HEK293T (cell line): ENCODE data around the gene ZNF865.

Experiments used
- CTCF ChIA-PET: fragments of 350-600 bp; formaldehyde crosslinking; extraction: SDS; loops from one replicate; lab custom pipeline; 2021; ENCODE audit warnings: antibody characterized with exemption, inconsistent platforms; lab: Yijun Ruan, JAX
- POLR2A ChIA-PET: fragments of 350-600 bp; formaldehyde crosslinking; extraction: SDS; loops from one replicate; lab custom pipeline; 2020; ENCODE audit warnings: antibody characterized with exemption, inconsistent platforms; lab: Yijun Ruan, JAX
- DNase-seq: peaks from one replicate; pipeline ENCODE4 v3.0.0; 2012; ENCODE audit warnings: mixed read lengths; ENCODE audit errors: extremely low spot score
- ARNT ChIP-seq: fragments of 450-650 bp; IDR thresholded peaks from 2 replicates; pipeline ENCODE4 v1.6.1; 2017; ENCODE audit warnings: mild to moderate bottlenecking
- BHLHE40 ChIP-seq: fragments of 450-650 bp; IDR thresholded peaks from 2 replicates; pipeline ENCODE4 v1.6.1; 2016; ENCODE audit warnings: mild to moderate bottlenecking, moderate library complexity, borderline replicate concordance
- CTBP1 ChIP-seq: fragments of 450-650 bp; IDR thresholded peaks from 2 replicates; pipeline ENCODE4 v1.6.1; 2016; ENCODE audit warnings: borderline replicate concordance
- ELF4 ChIP-seq: fragments of 450-650 bp; IDR thresholded peaks from 2 replicates; pipeline ENCODE4 v1.6.1; 2017; ENCODE audit warnings: antibody characterized with exemption
- FOXA1 ChIP-seq: fragments of 450-650 bp; IDR thresholded peaks from 2 replicates; pipeline ENCODE4 v1.6.1; 2016; ENCODE audit warnings: mild to moderate bottlenecking
- FOXK2 ChIP-seq: fragments of 450-650 bp; IDR thresholded peaks from 2 replicates; pipeline ENCODE4 v1.6.1; 2016; ENCODE audit warnings: mild to moderate bottlenecking
- FOXM1 ChIP-seq: fragments of 450-650 bp; IDR thresholded peaks from 2 replicates; pipeline ENCODE4 v1.6.1; 2017; ENCODE audit warnings: mild to moderate bottlenecking, borderline replicate concordance
- HDGF ChIP-seq: fragments of 450-650 bp; IDR thresholded peaks from 2 replicates; pipeline ENCODE4 v1.6.1; 2017; ENCODE audit warnings: antibody characterized with exemption, borderline replicate concordance
- L3MBTL2 ChIP-seq: fragments of 450-650 bp; conservative IDR thresholded peaks from 2 replicates; pipeline ENCODE4 v1.6.1; 2016; ENCODE audit warnings: mild to moderate bottlenecking
- LEF1 ChIP-seq: fragments of 450-650 bp; IDR thresholded peaks from 2 replicates; pipeline ENCODE4 v1.6.1; 2017; ENCODE audit warnings: mild to moderate bottlenecking, borderline replicate concordance
- NFRKB ChIP-seq: fragments of 450-650 bp; IDR thresholded peaks from 2 replicates; pipeline ENCODE4 v1.6.1; 2016; ENCODE audit warnings: mild to moderate bottlenecking, moderate library complexity
- PKNOX1 ChIP-seq: fragments of 450-650 bp; IDR thresholded peaks from 2 replicates; pipeline ENCODE4 v1.6.1; 2016
- SP1 ChIP-seq: fragments of 450-650 bp; IDR thresholded peaks from 2 replicates; pipeline ENCODE4 v1.6.1; 2017
- SUZ12 ChIP-seq: fragments of 450-650 bp; IDR thresholded peaks from 2 replicates; pipeline ENCODE4 v1.6.1; 2016; ENCODE audit warnings: mild to moderate bottlenecking
- TARDBP ChIP-seq: fragments of 450-650 bp; IDR thresholded peaks from 2 replicates; pipeline ENCODE4 v1.6.1; 2016
- ZNF384 ChIP-seq: fragments of 450-650 bp; IDR thresholded peaks from 2 replicates; pipeline ENCODE4 v1.6.1; 2016

ZNF865 gene

GRCh38 chr19:55647732-55648584 lies 42.5 kb downstream of the ZNF865 start, which contains the start of gene CCDC106:
Gene CCDC106, plus strand, starts transcription at chr19:55648212. Its CDS starts 835 bp downstream, at chr19:55649047.
- peak; percentile 68 for DNase-seq
- CTCF ChIA-PET, result interaction anchor here (0.9 to 1.5 kb wide), 2 partner anchors 15 to 24 kb away, joined by 4 to 12 read pairs; no protein-coding TSS in a partner anchor
- TF ChIP-seq CTBP1 (no peak), LEF1 (peak; percentile 75), TARDBP (peak; percentile 99), ELF4 (no peak), FOXM1 (peak; percentile 80)
- POLR2A ChIA-PET, result interaction anchor here (0.6 to 1.4 kb wide), 6 partner anchors 9 to 67 kb away, joined by 3 to 6 read pairs (median 4); partner anchors contain the start of genes FIZ1 and ZNF579

GRCh38 chr19:55648585-55649267 lies 43.3 kb downstream of the ZNF865 start:
- DNase-seq, result no peak
- ChIA-PET POLR2A (interaction anchor here (0.6 to 1.7 kb wide), 2 partner anchors 16 to 41 kb away, joined by 3 to 4 read pairs; no protein-coding TSS in a partner anchor), CTCF (interaction anchor here (1.0 kb wide), 1 partner anchor 10 kb away, joined by 6 read pairs; no protein-coding TSS in a partner anchor)
- no peak for TF ChIP-seq ELF4
- no peak for TF ChIP-seq SUZ12
- no peak for TF ChIP-seq FOXA1
- TF ChIP-seq NFRKB, result no peak
- no peak for TF ChIP-seq CTBP1

- POLR2A ChIA-PET, result interaction anchor here (0.7 to 1.7 kb wide), 2 partner anchors 17 to 188 kb away, joined by 3 to 4 read pairs; partner anchors contain the start of gene ISOC2
- CTCF ChIA-PET, result interaction anchor here (1.0 kb wide), 1 partner anchor 10 kb away, joined by 6 read pairs; no protein-coding TSS in a partner anchor
- TF ChIP-seq SP1 (no peak), HDGF (no peak), ZNF384 (no peak), CTBP1 (no peak), TARDBP (no peak), ARNT (no peak), BHLHE40 (no peak), ELF4 (no peak), L3MBTL2 (no peak), FOXM1 (no peak), LEF1 (no peak), PKNOX1 (no peak), FOXK2 (no peak), SUZ12 (no peak), FOXA1 (no peak), NFRKB (no peak)
- DNase-seq, result no peak
Observed at GRCh38 chr19:55649268-55650125, 44.0 kb downstream of the ZNF865 start.

- ChIA-PET POLR2A (interaction anchor here (1.7 kb wide), 1 partner anchor 17 kb away, joined by 4 read pairs; no protein-coding TSS in a partner anchor), CTCF (no interaction called here)
- DNase-seq, result no peak
- TF ChIP-seq HDGF (no peak), ARNT (no peak), SP1 (no peak), BHLHE40 (no peak), NFRKB (no peak), TARDBP (no peak), L3MBTL2 (no peak), LEF1 (no peak), FOXK2 (no peak), CTBP1 (no peak), FOXA1 (no peak), PKNOX1 (no peak), ELF4 (no peak), ZNF384 (no peak), SUZ12 (no peak), FOXM1 (no peak)
Observed at GRCh38 chr19:55650126-55650557, 44.7 kb downstream of the ZNF865 start.

GRCh38 chr19:55650602-55651230 lies 45.3 kb downstream of the ZNF865 start:
- POLR2A ChIA-PET, result no interaction called here
- DNase-seq, result no peak
- TF ChIP-seq FOXM1, result no peak
- no peak for TF ChIP-seq SUZ12
- no peak for TF ChIP-seq SP1
- no peak for TF ChIP-seq PKNOX1
- no peak for TF ChIP-seq ZNF384
- no peak for TF ChIP-seq TARDBP
- no peak for TF ChIP-seq HDGF
- CTCF ChIA-PET, result no interaction called here
